VCaP (cell line): ENCODE results near the gene PITPNC1.

Experiments used
- H3K27ac ChIP-seq: fragments of 450-650 bp; 2 replicates; pipeline ENCODE4 v1.5.1; 2017
- TF ChIP-seq, protein P1 (sequence below): fragments of 450-650 bp; conservative IDR thresholded peaks from 2 replicates; pipeline ENCODE4 v1.5.1; 2017; ENCODE audit warnings: mild to moderate bottlenecking, moderate library complexity

Gene PITPNC1

DNA sequence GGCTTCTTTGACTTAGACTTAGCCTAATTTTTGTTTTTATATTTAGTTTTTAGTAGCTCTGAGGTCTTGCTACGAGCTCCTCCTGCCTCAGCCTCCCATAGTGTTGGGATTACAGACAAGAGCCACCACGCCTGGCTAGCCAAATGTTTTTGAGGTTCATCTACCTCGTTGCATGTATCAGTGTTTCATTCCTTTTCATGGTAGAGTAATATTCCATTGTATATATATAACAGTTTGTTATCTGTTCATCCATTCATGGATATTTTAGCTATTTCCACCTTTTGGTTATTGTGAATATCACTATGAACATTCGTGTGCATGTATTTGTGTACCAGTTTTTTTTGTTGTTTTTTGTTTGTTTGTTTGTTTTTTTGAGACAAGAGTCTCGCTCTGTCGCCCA is 352.8 kb downstream of the PITPNC1 start:
- TF ChIP-seq, protein P1, sequence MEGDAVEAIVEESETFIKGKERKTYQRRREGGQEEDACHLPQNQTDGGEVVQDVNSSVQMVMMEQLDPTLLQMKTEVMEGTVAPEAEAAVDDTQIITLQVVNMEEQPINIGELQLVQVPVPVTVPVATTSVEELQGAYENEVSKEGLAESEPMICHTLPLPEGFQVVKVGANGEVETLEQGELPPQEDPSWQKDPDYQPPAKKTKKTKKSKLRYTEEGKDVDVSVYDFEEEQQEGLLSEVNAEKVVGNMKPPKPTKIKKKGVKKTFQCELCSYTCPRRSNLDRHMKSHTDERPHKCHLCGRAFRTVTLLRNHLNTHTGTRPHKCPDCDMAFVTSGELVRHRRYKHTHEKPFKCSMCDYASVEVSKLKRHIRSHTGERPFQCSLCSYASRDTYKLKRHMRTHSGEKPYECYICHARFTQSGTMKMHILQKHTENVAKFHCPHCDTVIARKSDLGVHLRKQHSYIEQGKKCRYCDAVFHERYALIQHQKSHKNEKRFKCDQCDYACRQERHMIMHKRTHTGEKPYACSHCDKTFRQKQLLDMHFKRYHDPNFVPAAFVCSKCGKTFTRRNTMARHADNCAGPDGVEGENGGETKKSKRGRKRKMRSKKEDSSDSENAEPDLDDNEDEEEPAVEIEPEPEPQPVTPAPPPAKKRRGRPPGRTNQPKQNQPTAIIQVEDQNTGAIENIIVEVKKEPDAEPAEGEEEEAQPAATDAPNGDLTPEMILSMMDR = no peak

DNA sequence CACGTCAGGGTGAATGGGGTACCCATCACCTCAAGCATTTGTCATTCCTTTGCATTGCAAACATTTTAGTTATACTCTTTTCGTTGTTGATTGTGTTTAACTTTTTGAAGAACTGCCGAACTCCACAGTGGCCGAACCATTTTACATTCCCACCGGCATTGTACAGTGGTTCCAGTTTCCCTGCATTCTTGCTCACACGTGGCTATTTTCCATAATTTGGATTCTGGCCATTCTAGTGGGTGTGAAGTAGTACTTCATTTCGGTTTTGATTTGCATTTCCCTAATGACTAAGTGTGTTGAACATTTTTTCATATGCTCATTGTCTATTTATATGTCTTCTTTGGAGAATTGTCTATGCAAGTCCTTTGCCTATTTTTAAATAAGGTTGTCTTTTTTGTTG is 353.6 kb downstream of the PITPNC1 start:
- no peak overlapping the region for H3K27ac ChIP-seq

More for the DNA sequence above, 352.8 kb downstream of the PITPNC1 start:
- no peak overlapping the region for H3K27ac ChIP-seq

DNA sequence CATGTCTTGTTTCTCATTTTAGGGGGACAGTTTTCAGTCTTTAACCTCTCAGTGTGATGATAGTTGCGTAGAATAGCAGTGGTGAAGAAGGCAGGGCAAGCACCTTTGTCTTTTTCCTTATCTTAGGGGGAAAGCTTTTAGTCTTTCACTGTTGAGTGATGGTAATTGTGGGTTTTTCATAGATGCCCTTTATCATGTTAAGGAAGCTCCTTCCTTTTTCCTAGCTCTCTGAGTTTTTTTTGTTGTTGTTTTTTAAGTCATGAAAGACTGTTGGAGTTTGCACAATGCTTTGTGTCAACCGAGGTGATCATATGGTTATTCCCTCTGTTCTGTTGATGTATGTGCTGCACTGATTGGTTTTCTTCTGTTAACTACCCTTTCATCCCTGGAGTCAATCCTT is 356.4 kb downstream of the PITPNC1 start:
- H3K27ac ChIP-seq = no peak overlapping the region
- TF ChIP-seq, protein P1 = no peak

More for the DNA sequence above, 353.6 kb downstream of the PITPNC1 start:
- TF ChIP-seq, protein P1 = no peak

DNA sequence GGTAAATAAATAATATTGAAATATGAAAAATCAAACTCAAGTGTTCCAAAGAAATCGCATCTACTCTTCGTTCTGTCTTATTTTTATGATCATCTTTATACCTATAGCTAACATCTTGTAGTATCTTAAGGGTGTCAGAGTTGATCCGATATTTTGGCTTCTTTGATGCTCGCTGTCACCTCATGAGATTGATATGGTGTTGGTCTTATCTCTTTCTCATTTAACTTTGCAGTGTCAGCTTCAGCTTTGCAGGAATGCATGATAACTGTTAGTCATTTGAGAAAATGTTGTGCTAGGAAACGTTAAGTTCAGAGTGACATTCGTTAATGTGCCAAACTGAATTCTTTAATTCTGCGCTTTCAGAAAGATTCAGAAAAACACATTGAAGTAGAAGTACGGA is 360.1 kb downstream of the PITPNC1 start:
- TF ChIP-seq, protein P1 = no peak
- H3K27ac ChIP-seq = no peak overlapping the region

DNA sequence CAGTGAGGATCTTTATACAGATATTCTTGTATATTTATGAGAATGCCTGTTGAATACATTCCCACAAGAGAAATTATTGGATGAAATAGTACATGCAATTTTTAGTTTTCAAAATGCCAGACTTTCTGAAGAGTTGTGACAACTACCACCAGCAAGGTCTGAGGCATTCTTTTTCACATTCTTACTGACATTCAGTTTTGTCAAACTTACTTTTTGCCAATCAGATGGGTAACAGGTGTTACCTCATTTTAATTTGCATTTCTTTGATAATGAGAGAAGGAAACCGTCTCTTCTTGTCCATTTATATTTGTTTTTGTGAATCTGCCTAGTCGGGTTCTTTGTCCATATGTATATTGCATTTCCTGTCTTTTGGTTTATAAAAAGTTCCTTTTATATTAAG is 364.9 kb downstream of the PITPNC1 start:
- TF ChIP-seq, protein P1 = no peak
- H3K27ac ChIP-seq = no peak overlapping the region
